NK-92 (cell line): Measurements from ENCODE around the gene PSKH1.
A peak's percentile ranks its signal among the peaks of the same experiment; 100 is the strongest.
"Not testable (repeated sequence)": the region's sequence is repeated elsewhere in the genome, so short reads cannot be mapped to it uniquely, and the experiment has no call there.

Experiments
- DNase-seq: peaks from one replicate; lab custom pipeline; 2025; ENCODE audit not compliant: unreplicated experiment; lab: John Stamatoyannopoulos, UW

PSKH1 gene

DNA sequence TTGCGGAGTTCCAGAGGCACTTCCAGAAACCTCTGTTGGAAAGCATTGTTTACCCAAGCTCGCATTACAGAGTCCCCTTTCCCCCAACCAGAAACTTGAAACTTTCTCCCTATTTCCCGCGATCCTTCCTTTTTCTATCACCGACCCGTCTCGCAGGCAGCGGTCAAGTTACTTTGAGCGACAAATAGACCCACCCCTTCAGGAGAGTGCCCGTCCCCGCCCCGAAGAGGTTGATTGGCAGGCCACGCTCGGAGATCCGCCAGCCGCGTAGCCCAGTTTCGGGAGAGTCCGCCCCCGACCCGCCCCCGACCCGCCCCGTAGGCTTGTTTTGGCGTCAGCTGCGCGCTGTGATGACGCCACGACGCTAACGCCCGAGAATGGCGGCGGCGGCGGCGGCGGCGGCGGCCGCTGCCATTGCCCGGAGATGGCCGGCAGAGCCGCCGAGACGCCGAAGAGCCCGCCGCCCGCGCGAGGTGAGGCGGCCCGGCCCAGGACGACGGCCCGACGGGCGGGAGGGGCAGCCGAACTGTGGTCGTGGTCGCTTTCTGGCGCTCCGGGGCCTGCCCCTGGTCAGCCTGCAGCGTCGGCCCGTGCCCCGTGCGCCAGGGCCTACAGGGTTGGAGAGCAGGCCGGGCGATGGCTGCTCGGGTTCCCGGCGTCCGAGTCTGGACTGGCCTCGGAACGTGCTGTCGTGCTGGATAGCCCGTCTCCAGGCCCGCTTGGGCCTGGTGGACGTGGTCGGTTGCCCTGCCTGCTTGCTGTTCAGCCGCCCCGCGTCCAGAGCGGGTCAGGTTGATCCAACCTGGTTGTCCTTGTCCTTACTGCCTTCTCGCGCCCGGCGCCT, at the start of gene PSKH1:
TSS of gene PSKH1 (plus strand) at position 356 of the 844 bp plus-strand sequence. CDS start 15,496 bp downstream, outside the sequence.
- DNase-seq = peak; percentile 78

DNA sequence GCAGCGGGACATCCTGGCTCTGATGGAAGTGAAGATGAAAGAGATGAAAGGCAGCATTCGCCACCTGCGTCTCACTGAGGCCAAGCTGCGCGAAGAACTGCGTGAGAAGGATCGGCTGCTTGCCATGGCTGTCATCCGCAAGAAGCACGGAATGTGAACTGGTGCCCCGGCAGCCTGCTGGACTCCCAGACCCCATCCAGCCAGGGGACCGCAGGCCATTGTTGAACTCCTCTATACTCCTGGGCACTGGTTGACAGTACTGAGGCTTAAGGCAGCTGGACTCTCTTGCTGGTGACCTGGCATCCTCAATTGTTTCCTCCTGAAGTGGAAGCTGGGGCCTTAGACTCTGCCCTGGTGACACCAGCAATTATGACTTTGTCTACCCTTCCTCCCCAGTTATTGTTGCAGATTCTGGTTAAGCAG, 49.7 kb upstream of the PSKH1 start:
- DNase-seq = no peak

DNA sequence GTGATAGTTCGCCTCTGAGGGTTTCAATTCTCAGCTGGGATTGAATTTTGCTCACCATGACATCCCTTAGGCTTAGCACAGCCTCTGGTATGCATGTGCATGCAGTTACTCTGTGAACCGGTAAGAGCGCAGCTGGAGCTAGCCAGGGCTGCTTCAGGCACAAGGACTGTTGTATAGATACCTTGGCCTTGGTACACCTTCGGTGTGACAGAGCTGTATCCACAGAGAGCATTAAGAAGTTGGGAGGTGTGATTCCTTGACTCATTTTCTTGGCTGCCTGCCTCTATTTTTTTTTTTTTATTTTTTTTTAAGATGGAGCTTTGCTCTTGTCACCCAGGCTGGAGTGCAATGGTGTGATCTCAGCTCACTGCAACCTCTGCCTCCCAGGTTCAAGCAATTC, 48.6 kb upstream of the PSKH1 start:
- no peak for DNase-seq

- no peak for DNase-seq
These were observed 47.6 kb upstream of the PSKH1 start for GRCh38 chr16:67845291-67846062.

DNA sequence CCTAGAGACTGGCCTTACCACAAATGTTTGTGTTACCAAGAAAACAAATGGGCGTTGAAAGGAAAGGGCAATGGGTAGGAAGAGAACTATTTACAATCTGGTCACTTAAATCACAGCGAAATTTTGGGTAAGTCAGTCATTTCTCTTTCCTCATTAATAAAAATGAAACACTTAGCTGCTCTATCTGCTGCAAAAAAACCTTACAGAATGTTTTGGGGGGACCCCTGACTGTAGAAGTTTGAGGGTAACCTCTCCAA, 47.1 kb upstream of the PSKH1 start:
- no peak for DNase-seq

- DNase-seq = peak; percentile 66
These were observed 46.6 kb upstream of the PSKH1 start, which contains the start of gene NUTF2 for GRCh38 chr16:67846320-67847063. NUTF2 (plus strand) TSS chr16:67846933; CDS start chr16:67865131, 18,198 bp downstream.

DNA sequence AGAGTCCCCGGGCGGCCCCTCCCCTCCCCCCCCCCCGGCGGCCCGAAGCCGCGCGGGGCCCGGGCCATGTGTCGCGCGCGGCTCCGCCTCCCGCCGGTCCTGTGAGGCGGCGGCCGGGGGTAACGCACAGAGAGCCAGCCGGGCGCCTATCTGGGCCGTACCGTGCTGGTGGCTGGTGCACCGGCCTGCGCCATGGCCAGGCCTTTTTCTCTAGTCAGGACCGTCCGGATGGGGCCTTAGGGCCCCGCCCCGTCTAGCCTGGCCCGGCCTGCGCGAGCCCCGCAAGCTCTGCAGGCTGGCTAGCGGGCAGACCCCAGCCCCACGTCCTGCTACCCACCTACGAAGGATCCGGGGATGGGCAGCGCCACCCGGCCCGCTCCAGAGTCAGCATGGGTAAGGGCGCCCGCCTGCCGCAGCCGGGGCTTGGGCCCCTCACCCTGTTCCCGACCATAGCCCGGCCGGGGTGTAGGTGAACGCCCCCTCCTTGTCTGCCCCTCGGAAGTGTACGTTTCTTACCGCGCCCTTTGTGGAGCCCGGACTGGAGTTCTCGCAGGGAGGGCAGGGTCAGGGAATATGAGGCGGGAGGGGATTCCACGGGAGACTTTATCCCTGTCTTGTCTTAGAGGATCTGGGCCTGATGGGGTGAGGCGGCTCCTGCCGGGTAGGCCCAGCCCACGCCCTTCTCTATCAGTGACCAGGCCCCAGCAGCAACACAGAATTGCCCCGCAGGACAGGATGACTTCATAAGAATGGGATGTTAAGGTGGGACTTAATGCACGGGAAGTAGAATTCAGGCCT, 45.8 kb upstream of the PSKH1 start, which contains the start of gene CENPT:
TSS of gene CENPT (minus strand) at position 630 of the 798 bp plus-strand sequence. CDS start 13,834 bp downstream, outside the sequence.
- no peak for DNase-seq

- no peak for DNase-seq
These were observed 44.9 kb upstream of the PSKH1 start for GRCh38 chr16:67848118-67848517.

- no peak for DNase-seq
These were observed 39.4 kb upstream of the PSKH1 start for GRCh38 chr16:67853670-67854069.

DNA sequence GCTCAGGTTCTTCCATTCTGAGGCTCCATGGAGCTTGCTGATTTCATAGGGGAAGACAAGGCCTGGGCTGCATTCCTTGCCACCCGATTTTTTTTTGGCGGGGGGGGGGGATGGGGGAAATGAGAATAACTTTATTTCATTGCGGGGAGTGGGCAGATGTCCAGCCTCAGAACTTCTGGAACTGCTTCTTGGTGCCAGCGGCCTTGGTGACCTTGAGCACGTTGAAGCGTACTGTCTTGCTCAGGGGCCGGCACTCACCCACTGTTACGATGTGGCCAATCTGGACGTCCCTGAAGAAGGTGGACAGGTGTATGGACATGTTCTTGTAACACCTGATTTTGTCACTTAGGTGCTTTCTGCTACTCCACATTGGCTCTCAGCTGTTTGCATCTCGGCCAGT, 37.3 kb upstream of the PSKH1 start:
- DNase-seq = no peak

- DNase-seq = no peak
These were observed 36.0 kb upstream of the PSKH1 start for GRCh38 chr16:67856927-67857546.

DNA sequence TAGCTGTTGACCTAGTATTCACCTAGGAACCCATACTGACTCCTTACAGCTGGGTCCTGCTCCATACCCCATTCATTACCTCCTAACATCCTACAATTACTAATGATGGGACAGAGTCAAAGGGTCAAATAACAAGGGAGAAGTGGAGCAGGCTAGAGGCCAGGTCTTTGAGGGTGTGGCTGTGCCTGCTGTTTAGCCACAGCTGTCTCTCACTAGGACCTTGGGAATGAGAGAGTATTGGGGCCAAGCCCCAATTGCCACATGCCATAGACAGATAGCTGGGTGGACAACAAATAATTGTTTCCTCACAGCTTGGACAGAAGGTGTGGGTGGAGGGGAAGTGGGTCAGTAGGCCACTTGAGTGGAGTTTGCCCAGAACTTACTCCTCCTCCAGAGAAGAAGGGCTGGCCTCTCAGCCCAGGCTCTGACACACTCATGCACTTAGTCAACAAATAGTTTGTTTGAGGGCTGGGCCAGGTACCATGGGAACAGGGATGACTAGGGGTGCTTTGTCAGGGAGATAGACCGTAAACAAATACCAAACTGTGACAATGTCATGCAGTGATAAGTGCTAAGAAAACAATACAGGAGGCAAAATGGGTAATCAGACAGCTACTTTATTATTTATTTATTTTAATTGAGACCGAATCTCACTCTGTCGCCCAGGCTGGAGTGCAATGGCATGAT, 35.4 kb upstream of the PSKH1 start:
- no peak for DNase-seq

DNA sequence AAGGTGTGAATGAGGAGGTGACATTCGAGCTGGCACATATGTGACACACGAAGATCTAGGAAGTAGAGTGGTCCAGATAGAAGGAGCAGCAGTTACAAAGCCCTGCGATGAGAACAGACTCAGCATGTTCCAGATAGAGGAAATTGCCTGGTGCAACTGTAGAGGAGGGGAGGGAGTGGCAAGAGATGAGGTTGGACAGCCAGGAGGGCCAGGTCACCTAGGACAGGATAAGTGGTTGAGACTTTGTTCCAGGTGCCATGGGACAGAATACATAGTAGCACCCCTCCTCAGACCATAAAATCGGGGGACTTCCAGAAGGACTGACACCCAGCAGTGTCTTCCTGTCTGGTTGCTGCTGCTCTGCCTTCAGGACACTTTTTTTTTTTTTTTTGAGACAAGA, 34.6 kb upstream of the PSKH1 start:
- DNase-seq = no peak

GRCh38 chr16:67860589-67861398, 32.3 kb upstream of the PSKH1 start:
- DNase-seq = no peak

GRCh38 chr16:67861877-67862276, 31.2 kb upstream of the PSKH1 start:
- no peak for DNase-seq

DNA sequence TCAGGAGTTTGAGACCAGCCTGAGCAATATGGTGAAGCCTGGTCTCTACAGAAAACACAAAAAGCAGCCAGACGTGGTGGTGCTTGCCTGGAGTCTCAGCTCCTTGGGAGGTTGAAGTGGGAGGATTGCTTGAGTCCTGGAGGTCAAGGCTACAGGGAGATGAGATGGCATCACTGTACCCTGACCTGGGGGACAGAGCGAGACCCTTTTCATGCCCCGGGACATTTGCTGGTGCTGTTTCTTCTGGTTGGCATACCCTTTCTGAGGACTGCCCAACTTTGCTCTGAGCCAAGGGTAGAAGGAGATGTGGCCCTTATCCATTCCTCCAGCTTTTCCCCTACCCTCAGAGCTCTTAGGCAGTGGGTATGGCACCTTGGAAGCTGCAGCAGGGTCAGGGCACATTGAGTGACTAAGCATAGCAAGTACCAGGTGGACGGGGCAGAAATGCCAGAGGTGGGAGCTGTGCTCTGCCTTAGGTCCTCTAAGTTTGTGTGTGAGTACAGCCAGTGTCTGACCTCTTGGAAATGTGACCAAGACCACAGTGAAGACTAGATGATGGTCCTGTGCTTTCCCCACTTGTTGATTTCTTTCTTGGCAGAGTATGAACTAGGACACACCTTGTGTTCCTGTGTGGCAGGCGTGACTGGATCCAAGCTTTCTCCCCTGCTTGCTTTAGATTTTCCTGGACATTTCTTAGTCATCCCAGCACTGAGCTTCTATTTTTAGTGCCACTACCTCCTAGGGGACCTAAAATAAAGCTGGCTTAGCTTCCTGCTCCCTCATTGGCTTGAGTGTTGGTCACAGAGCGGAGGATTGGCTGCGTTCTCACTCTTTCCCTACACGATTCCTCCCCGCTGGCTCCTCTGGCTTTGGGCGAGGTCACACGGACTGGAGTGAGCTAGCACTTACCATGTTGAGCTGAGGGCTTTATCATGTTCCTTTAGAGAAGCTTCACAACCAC, 30.2 kb upstream of the PSKH1 start:
- no peak for DNase-seq

GRCh38 chr16:67864044-67864443, 29.0 kb upstream of the PSKH1 start:
- DNase-seq = not testable (repeated sequence)

DNA sequence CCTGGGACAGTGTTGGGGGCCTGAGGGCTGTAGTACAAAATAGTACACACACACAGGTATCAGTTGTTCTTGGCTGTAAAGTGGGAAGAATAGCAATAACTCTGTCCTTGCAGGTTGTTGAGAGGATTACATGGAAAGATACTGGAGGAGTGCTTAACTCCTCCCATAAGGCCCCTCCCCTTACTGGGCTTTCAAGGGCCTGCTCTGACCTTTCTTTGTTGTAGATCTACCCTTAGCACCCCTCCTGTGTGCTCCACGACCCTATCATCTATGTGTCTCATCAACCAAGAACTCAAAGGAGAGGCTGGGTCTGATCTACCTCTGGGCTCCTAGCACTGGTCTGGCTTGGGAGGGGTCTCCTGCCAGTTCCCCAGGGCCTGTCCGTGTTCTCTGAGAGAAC, 28.5 kb upstream of the PSKH1 start:
- DNase-seq = no peak
